ENCODE data around the gene KSR2. TPM values are rescaled to one million over a fixed set of nuclear protein-coding genes. Genes with fewer than 3 reads are reported as not detected.
"Not testable (repeated sequence)": the region's sequence is repeated elsewhere in the genome, so short reads cannot be mapped to it uniquely, and the experiment has no call there.

Gene KSR2
- total RNA-seq, 2 experiments from 2014 or later: not detected

DNA sequence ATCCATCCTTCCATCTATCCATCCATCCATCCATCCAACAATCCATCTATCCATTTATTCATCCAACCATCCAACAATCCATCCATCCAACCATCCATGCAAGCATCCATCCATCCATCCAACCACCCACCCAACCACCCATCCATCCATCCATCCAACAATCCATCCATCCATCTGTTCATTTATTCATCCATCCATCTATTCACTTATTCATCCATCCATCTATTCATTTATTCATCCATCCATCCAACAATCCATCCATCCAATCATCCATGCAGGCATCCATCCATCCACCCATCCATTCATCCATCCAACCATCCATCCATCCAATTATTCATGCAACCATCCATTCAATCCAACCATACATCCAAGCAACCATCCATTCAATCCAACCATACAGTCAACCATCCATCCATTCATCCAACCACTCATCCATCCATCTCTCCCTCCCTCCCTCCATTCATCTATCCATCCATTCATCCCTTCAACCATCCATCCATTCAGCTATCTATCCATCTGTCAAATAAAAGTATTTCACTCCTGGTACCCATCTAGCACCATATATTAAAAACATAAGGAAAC lies 86.1 kb downstream of the KSR2 start:
- POLR2A ChIA-PET: no interaction called here
- Mint-ChIP-seq H3K27me3 (ENCODE audit: low read depth) (peaks cover 5% of the 10 kb centered on the region), H3K4me1 (ENCODE audit: low read depth) (no peaks in the 10 kb centered on the region), H3K4me3 (no peak overlapping the region), H3K36me3 (ENCODE audit: low read depth) (no peaks in the 10 kb centered on the region), H3K27ac (no peak overlapping the region), H3K9me3 (ENCODE audit: insufficient read depth) (no peaks in the 10 kb centered on the region)
- CTCF ChIA-PET: no interaction called here
- no peak for ATAC-seq
- DNase-seq: no peak

- no peak for ATAC-seq
- H3K36me3 Mint-ChIP-seq (ENCODE audit: low read depth): no peaks in the 10 kb centered on the region
- no peak overlapping the region for H3K4me3 Mint-ChIP-seq
- H3K27me3 Mint-ChIP-seq (ENCODE audit: low read depth): peaks cover 5% of the 10 kb centered on the region
- no peak for DNase-seq
- H3K4me1 Mint-ChIP-seq (ENCODE audit: low read depth): no peaks in the 10 kb centered on the region
- no peaks in the 10 kb centered on the region for H3K9me3 Mint-ChIP-seq (ENCODE audit: insufficient read depth)
- CTCF ChIA-PET: no interaction called here
- POLR2A ChIA-PET: no interaction called here
- no peak overlapping the region for H3K27ac Mint-ChIP-seq
Observed at GRCh38 chr12:117882181-117882580, 86.6 kb downstream of the KSR2 start.

DNA sequence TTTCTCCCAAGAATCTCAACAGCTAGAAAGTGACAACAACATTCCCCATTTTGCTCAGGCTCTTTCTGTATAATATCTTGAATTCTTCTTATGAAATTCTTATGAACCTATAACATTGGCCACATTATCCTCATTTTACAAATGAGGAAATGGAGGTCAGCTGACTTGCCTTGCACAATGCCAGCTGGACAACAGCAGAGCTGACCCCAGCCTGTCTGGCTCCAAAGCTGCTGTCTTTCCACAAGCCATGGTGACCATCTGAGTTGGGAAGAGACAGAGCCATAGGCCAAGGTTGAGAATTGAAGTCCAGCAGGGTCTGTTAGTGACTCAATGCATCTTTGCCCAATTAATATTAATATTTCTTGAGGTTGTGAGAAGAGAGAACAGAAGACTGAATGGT lies 87.3 kb downstream of the KSR2 start:
- CTCF ChIA-PET: no interaction called here

DNA sequence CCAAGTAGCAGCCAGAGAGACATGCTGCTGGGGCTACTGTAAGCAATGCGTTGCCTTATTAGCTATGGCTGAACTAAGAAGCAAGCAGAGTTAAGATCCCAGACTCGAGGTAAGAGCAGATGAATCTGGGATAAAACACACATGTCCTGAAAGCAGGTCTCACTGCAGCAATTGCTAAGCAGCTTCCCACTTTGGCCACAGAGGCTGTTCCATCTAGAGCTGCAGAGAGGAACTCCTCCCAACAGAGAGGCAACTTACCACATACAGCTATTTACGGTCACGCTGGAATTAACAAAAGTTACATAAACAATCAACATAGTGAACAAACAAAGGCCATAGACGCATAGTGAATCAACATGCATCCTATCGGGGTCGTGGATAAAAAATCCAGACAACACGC lies 90.2 kb downstream of the KSR2 start:
- ChIA-PET CTCF (no interaction called here), POLR2A (no interaction called here)
- Mint-ChIP-seq H3K27me3 (ENCODE audit: low read depth) (peaks cover 11% of the 10 kb centered on the region), H3K36me3 (ENCODE audit: low read depth) (no peaks in the 10 kb centered on the region), H3K27ac (no peak overlapping the region), H3K4me1 (ENCODE audit: low read depth) (peaks cover 6% of the 10 kb centered on the region), H3K4me3 (no peak overlapping the region), H3K9me3 (ENCODE audit: insufficient read depth) (no peaks in the 10 kb centered on the region)
- no peak for ATAC-seq
- no peak for DNase-seq

More for the DNA sequence above, 87.3 kb downstream of the KSR2 start:
- ATAC-seq (no peak), DNase-seq (no peak)
- Mint-ChIP-seq H3K9me3 (ENCODE audit: insufficient read depth) (no peaks in the 10 kb centered on the region), H3K27ac (no peak overlapping the region), H3K27me3 (ENCODE audit: low read depth) (peaks cover 5% of the 10 kb centered on the region), H3K36me3 (ENCODE audit: low read depth) (no peaks in the 10 kb centered on the region), H3K4me3 (no peak overlapping the region), H3K4me1 (ENCODE audit: low read depth) (no peaks in the 10 kb centered on the region)
- POLR2A ChIA-PET: no interaction called here

GRCh38 chr12:117876436-117876816 lies 92.4 kb downstream of the KSR2 start:
- Mint-ChIP-seq H3K9me3 (ENCODE audit: insufficient read depth) (no peaks in the 10 kb centered on the region), H3K4me3 (no peak overlapping the region), H3K27me3 (ENCODE audit: low read depth) (peaks cover 9% of the 10 kb centered on the region), H3K36me3 (ENCODE audit: low read depth) (no peaks in the 10 kb centered on the region), H3K4me1 (ENCODE audit: low read depth) (peaks cover 6% of the 10 kb centered on the region), H3K27ac (no peak overlapping the region)
- no peak for DNase-seq
- ATAC-seq: no peak
- CTCF ChIA-PET: interaction anchor here (1.8 to 2.6 kb wide), 3 partner anchors 19 to 500 kb away, joined by 7 to 16 read pairs (median 13); partner anchors contain the start of gene SUDS3
- POLR2A ChIA-PET: no interaction called here

GRCh38 chr12:117875744-117876435 lies 92.9 kb downstream of the KSR2 start:
- Mint-ChIP-seq H3K4me1 (ENCODE audit: low read depth) (peaks cover 6% of the 10 kb centered on the region), H3K27me3 (ENCODE audit: low read depth) (peaks cover 9% of the 10 kb centered on the region), H3K36me3 (ENCODE audit: low read depth) (no peaks in the 10 kb centered on the region), H3K9me3 (ENCODE audit: insufficient read depth) (no peaks in the 10 kb centered on the region), H3K4me3 (no peak overlapping the region), H3K27ac (no peak overlapping the region)
- ATAC-seq (peak; percentile 57), DNase-seq (peak; percentile 24)
- POLR2A ChIA-PET: interaction anchor here (1.1 kb wide), 1 partner anchor 260 kb away, joined by 3 read pairs; the partner anchor contains the start of gene PEBP1
- CTCF ChIA-PET: interaction anchor here (0.7 to 3.3 kb wide), 10 partner anchors 18 to 501 kb away, joined by 3 to 23 read pairs (median 6); partner anchors contain the start of genes RFC5 and SUDS3

GRCh38 chr12:117874842-117875434 lies 93.9 kb downstream of the KSR2 start:
- DNase-seq (peak; percentile 68), ATAC-seq (peak; percentile 68)
- ChIA-PET POLR2A (interaction anchor here (1.1 kb wide), 1 partner anchor 261 kb away, joined by 3 read pairs; the partner anchor contains the start of gene PEBP1), CTCF (interaction anchor here (0.6 to 3.3 kb wide), 16 partner anchors 15 to 502 kb away, joined by 3 to 23 read pairs (median 4); partner anchors contain the start of genes PEBP1, RFC5 and SUDS3)
- Mint-ChIP-seq H3K9me3 (ENCODE audit: insufficient read depth) (no peaks in the 10 kb centered on the region), H3K27ac (no peak overlapping the region), H3K36me3 (ENCODE audit: low read depth) (no peaks in the 10 kb centered on the region), H3K4me3 (no peak overlapping the region), H3K4me1 (ENCODE audit: low read depth) (peaks cover 6% of the 10 kb centered on the region), H3K27me3 (ENCODE audit: low read depth) (peaks cover 9% of the 10 kb centered on the region)

GRCh38 chr12:117874198-117874597 lies 94.6 kb downstream of the KSR2 start:
- DNase-seq; H3K9me3 Mint-ChIP-seq (ENCODE audit: insufficient read depth); H3K4me1 Mint-ChIP-seq (ENCODE audit: low read depth); POLR2A ChIA-PET; ATAC-seq; H3K27ac Mint-ChIP-seq; H3K27me3 Mint-ChIP-seq (ENCODE audit: low read depth); H3K36me3 Mint-ChIP-seq (ENCODE audit: low read depth); H3K4me3 Mint-ChIP-seq: not testable (repeated sequence)
- CTCF ChIA-PET: interaction anchor here (0.6 to 3.3 kb wide), 10 partner anchors 15 to 502 kb away, joined by 3 to 23 read pairs (median 6); partner anchors contain the start of genes PEBP1 and SUDS3

GRCh38 chr12:117872546-117873169 lies 96.1 kb downstream of the KSR2 start:
- H3K9me3 Mint-ChIP-seq (ENCODE audit: insufficient read depth): no peaks in the 10 kb centered on the region
- no peak overlapping the region for H3K4me3 Mint-ChIP-seq
- CTCF ChIA-PET: interaction anchor here (3.3 kb wide), 1 partner anchor 15 kb away, joined by 23 read pairs; no protein-coding TSS in a partner anchor
- H3K36me3 Mint-ChIP-seq (ENCODE audit: low read depth): no peaks in the 10 kb centered on the region
- POLR2A ChIA-PET: no interaction called here
- DNase-seq: no peak
- peaks cover 6% of the 10 kb centered on the region for H3K27me3 Mint-ChIP-seq (ENCODE audit: low read depth)
- no peak for ATAC-seq
- no peak overlapping the region for H3K27ac Mint-ChIP-seq
- peaks cover 6% of the 10 kb centered on the region for H3K4me1 Mint-ChIP-seq (ENCODE audit: low read depth)

DNA sequence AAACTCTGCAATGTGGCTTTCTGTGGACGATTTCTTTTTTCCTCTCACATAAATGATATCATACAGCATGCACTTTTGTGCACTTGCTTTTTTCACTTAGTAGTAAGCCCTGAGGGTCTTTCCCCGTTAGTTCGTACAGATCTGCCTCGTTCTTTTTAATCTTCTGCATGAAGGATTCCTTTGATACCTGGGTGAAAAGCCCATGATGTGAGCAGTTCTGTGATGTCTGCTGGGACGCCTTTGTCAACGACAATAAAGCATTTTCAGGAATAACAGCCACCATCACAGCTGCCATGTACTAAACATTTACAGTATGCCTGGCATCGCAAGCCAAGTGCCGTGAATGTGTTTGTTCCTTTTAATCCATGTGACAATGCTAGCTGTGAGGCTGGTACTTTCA lies 99.2 kb downstream of the KSR2 start:
- POLR2A ChIA-PET: interaction anchor here (0.6 kb wide), 1 partner anchor 238 kb away, joined by 3 read pairs; no protein-coding TSS in a partner anchor
- ATAC-seq (no peak), DNase-seq (no peak)
- H3K4me3 Mint-ChIP-seq: no peak overlapping the region
- CTCF ChIA-PET: interaction anchor here (1.2 kb wide), 1 partner anchor 12 kb away, joined by 5 read pairs; no protein-coding TSS in a partner anchor
- peaks cover 2% of the 10 kb centered on the region for H3K27me3 Mint-ChIP-seq (ENCODE audit: low read depth)
- H3K9me3 Mint-ChIP-seq (ENCODE audit: insufficient read depth): no peaks in the 10 kb centered on the region
- H3K36me3 Mint-ChIP-seq (ENCODE audit: low read depth): no peaks in the 10 kb centered on the region
- no peaks in the 10 kb centered on the region for H3K4me1 Mint-ChIP-seq (ENCODE audit: low read depth)
- no peak overlapping the region for H3K27ac Mint-ChIP-seq

- ATAC-seq: no peak
- Mint-ChIP-seq H3K4me3 (no peak overlapping the region), H3K4me1 (ENCODE audit: low read depth) (no peaks in the 10 kb centered on the region), H3K27ac (no peak overlapping the region), H3K9me3 (ENCODE audit: insufficient read depth) (no peaks in the 10 kb centered on the region), H3K27me3 (ENCODE audit: low read depth) (peaks cover 2% of the 10 kb centered on the region), H3K36me3 (ENCODE audit: low read depth) (no peaks in the 10 kb centered on the region)
- no peak for DNase-seq
- POLR2A ChIA-PET: no interaction called here
- CTCF ChIA-PET: interaction anchor here (1.0 to 1.1 kb wide), 2 partner anchors 10 to 17 kb away, joined by 3 to 4 read pairs; no protein-coding TSS in a partner anchor
Observed at GRCh38 chr12:117867348-117867747, 101.4 kb downstream of the KSR2 start.

All from activated CD8-positive, alpha-beta T cell treated with anti-CD3 and anti-CD28 coated beads, Interleukin-2, amount 10 ng/mL, durations not matched to agents 7 days and 5 days (primary cell).